A549 treated with AZD9567 at 1 μM for 4 hours (cell line): ENCODE results near the gene ASB13. TPM values are rescaled to one million over a fixed set of nuclear protein-coding genes. Genes with fewer than 3 reads are reported as not detected.

Experiments
- total RNA-seq: library from RNA; stranded (reverse); fragments of 200-300 nt; extraction: Qiagen RNA extraction; gene quantifications from 5 replicates; pipeline ENCODE4 v1.2.3, GENCODE V29; 2022; ENCODE audit not compliant: insufficient read depth

Gene ASB13
- 17.2 to 27.2 TPM (median 26.4 TPM) in 5 replicates for total RNA-seq

DNA sequence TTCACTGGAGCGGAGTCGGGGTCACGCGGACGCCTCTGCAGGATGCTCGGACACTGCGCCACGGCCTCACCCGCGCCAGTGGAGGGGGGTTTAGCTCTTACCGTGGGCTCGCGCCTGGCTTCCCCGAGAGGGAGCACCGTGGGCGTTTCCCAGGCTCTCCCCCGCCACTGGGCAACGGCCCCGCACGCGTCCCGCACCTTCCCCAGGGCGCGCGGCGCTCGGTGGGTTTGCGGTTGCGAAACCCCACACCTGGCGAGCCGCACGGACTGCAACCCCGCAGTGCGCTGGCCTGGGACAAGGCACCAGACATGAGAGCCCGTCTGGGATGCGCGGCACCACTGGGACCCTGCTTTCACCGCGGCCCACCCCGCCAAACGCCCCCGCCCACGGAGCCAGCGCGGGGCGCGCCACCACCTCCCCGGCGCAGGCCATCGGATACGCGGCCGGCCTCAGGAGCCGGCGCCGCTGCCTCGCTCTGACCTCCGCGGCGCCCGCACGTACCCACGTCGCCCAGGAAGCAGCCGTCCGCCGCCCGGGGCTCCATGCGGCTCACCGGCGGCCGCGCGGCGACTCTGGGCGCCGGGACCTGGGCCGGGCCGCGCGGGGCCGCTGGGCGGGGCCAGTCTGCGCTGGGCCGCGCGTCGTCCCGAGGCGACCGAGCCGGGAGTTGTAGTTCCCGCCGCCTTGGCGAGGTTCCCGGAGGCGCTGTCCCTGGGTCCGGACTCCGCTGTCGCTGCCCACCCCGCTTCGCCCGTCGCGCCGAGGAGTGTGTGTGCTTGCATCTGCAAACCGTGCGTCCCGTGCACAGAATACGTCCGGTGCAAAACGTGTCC is at the start of gene ASB13:
TSS of gene ASB13 (minus strand) at position 588 of the 833 bp plus-strand sequence. CDS start at position 544, 44 bp downstream.

GRCh38 chr10:5684318-5684970 is 18.0 kb upstream of the ASB13 start, which contains the start of gene TASOR2:
Gene TASOR2 (plus strand): TSS chr10:5684838. CDS start chr10:5720643, 35,805 bp downstream.

Other genes with a start within 250 kb of the ASB13 start
- not detected in 5 replicates for gene CALML5, start 167.0 kb downstream of the ASB13 start, total RNA-seq
- gene CALML3, start 141.6 kb downstream of the ASB13 start, total RNA-seq = 0.02 TPM in 1 of 5 replicates, not detected in the others
- gene TASOR2, start 18.2 kb upstream of the ASB13 start, total RNA-seq = 26.1 to 38.9 TPM (median 37.5 TPM) in 5 replicates
- gene GDI2, start 146.8 kb upstream of the ASB13 start, total RNA-seq = 205 to 308 TPM (median 208 TPM) in 5 replicates
- 7.6 to 13.6 TPM (median 12.6 TPM) in 5 replicates for gene ANKRD16, start 223.3 kb upstream of the ASB13 start, total RNA-seq
- gene FBH1, start 223.6 kb upstream of the ASB13 start, total RNA-seq = 23.9 to 46.5 TPM (median 42.2 TPM) in 5 replicates